GM19468 (cell line): Measurements from ENCODE around the gene SCUBE1.

Source experiments
- ATAC-seq: cut with Tn5 transposase; IDR thresholded peaks from one replicate; pipeline ENCODE4 v1.9.1; 2021; ENCODE audit warnings: mild to moderate bottlenecking, moderate library complexity, moderate number of reproducible peaks; ENCODE audit not compliant: unreplicated experiment; ENCODE audit errors: extremely low read depth

The SCUBE1 gene

DNA sequence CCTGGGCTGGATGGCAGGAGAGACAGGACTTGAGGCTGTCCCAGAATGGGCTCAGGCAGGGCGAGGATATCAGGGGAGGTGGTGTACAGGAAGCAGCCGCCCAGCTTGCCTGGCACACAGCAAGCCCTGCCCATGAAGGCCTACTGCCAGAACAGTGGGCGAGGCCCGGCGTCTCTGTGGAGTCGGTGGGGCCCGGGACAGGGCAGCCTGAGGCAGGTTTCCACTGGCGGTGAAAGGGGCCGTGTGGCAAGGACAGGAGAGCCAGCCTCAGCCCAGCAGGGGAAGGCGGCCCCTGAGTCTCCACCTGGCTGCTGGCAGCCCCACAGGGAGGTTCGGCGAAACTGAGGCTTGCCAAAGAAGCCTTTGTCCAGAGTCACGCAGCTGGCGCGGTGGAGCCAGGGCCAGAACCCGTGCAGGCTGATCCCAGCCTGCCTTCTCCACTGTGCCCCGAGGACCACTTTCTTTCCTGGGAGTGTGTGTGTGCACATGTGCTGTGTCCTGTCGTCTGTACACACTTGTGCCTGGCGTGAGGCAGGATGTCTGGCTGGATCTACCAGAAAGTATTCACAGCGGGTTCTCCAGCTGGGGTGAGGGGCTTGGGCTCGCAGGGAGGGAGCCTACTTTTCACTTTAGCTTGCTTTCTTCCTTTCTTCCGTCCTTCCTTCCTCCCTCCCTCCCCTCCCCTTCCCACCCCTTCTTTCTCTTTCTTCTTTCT, 190.7 kb downstream of the SCUBE1 start:
- ATAC-seq, result peak; percentile 16

DNA sequence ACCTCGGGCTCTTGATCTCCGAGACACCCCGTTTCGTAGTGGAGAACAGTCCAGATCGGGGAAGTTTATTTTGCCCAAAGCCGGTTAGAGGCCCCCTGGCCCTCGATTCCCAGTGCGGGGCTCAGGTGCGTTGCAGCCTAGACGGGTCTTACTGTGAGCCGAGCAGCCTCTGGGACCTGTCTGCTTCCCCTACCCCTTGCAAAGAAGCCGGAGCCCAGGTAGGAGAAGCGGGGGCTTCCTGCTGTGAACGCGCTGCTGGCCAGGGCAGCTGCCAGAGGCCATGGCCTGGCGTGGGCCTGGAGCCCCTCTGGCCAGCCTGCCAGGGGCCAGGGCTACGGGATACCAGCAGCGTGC, 191.2 kb downstream of the SCUBE1 start:
- no peak for ATAC-seq

DNA sequence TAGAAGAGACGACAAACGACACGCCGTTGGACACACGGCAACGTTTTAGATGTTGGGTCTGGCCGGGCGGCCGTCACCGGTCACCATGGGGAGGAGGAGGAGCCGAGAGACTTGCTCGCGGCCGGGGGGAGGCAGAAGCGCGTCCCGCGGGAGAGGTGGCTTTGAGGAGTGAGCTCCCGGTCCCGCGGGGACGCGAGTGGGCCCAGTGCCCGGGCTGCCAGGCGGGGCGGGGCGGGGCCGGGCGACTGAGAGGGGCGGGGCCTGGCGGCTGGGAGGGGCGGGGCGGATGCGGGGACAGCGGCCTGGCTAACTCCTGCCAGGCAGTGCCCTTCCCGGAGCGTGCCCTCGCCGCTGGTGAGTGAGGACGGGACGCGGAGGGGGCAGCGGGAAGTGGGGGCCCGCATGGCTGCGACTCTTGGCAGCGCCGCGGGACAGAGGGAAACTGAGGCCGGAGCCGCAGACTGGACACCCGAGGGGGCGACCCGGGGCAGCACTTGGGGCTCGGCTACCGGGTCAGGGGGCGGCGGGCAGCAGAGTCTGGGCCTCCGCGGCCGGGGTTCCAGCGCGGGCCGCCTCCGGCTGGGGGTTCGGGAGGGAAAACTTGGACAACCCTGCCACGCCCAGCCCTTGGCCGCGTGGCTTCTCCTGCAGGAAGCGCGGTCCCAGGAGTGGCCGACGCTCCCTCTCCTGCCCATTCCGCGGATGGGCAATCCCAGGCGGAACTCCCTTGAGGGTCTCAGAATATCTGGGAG, 191.7 kb downstream of the SCUBE1 start, which contains the start of gene TSPO:
Gene TSPO (plus strand): TSS at position 309 of the 752 bp plus-strand sequence. CDS start 7,680 bp downstream, outside the sequence.
- ATAC-seq, result no peak

DNA sequence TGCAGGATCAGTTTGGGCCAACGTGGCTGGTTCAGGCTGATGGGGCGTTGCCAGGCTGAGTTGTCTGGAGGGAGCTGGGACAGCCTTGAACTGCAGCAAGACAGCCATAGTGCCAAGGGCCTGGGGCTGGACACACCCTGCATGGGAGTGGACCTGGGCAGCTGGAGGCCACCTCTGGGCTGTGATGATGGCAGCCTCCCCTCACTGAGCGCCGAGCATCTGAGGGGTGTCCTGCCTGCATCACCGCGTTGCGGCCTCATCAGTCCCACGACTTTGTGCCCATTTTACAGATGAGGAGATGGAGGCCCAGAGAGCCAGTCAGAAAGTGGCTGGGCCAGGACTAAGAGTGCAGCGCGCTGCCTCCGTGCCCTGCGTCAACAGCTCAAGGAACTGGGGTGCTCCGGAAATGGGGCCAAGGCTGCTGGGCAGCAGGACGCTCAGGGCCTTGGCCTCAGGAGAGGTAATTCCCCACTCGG, 192.4 kb downstream of the SCUBE1 start:
- ATAC-seq, result no peak

DNA sequence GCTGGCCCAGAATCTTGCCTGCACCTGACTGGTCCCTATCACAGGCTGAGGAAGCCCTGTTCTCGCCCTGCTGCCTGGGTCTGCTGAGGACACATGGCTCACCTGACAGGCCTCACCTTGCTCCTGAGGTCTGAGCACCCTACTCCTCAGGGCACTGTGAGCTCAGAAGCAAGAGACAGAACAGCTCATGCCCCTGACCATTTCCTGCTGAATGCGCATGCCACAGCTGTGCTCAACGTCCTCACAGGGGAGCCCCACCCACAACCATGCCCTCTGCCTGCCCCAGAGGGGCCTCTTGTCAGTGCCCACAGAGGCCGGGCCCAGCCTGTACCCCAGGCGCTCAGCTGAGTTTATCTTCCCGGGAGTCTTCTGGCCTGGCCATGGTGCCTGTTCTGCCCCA, 194.6 kb downstream of the SCUBE1 start:
- ATAC-seq, result no peak

DNA sequence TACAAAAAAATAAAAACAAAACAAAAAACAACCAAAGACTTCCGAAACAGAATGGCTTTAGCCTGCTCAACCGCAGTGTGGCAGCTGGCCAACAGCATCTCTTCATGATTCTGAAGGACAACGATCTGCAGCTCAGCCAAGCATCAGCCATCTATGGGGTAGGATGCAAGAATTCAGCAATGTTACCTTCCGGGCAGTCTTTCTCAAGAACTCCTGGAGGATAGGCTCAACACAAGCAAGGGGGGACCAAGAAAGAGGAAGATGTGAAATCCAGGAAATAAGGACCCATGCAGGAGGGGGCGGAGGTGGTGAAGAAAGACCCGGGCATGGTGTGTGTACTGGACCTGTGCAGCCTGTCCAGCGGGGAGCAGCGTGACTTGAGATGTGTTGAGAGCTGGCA, 195.4 kb downstream of the SCUBE1 start:
- no peak for ATAC-seq
